SK-N-SH treated with all-trans-retinoic acid at 6 μM for 48 hours (cell line): ENCODE results near the gene HS3ST5.

Source experiments
- ATAC-seq: fragments of 200-7000 bp; cut with Tn5 transposase; 3 replicates; pipeline ENCODE4 v1.9.1; 2020; ENCODE audit warnings: mild to moderate bottlenecking, moderate library complexity
- ARNTL ChIP-seq: fragments of 450-650 bp; formaldehyde crosslinking; IDR thresholded peaks from 2 replicates; pipeline ENCODE4 v1.5.0; 2020; ENCODE audit warnings: low read depth, mild to moderate bottlenecking, moderate library complexity, borderline replicate concordance
- BACH2 ChIP-seq: fragments of 250-450 bp; sonication (Bioruptor Pico); IDR thresholded peaks from 2 replicates; pipeline ENCODE4 v1.9.0; 2021; ENCODE audit warnings: mild to moderate bottlenecking, borderline replicate concordance
- CSDC2 ChIP-seq: fragments of 250-450 bp; sonication (Bioruptor Pico); IDR thresholded peaks from 2 replicates; pipeline ENCODE4 v1.5.0; 2020; ENCODE audit warnings: mild to moderate bottlenecking, moderate library complexity
- CSRNP3 ChIP-seq: fragments of 250-450 bp; sonication (Bioruptor Pico); IDR thresholded peaks from 2 replicates; pipeline ENCODE4 v1.5.1; 2021; ENCODE audit warnings: mild to moderate bottlenecking, moderate library complexity
- ESRRG ChIP-seq: fragments of 250-450 bp; sonication (Bioruptor Pico); IDR thresholded peaks from 2 replicates; pipeline ENCODE4 v1.6.1; 2021; ENCODE audit warnings: mild to moderate bottlenecking
- GLIS3 ChIP-seq: fragments of 250-450 bp; sonication (Bioruptor Pico); IDR thresholded peaks from 2 replicates; pipeline ENCODE4 v1.5.0; 2020; ENCODE audit warnings: mild to moderate bottlenecking, moderate library complexity
- ISL1 ChIP-seq: fragments of 250-450 bp; sonication (Bioruptor Pico); IDR thresholded peaks from 2 replicates; pipeline ENCODE4 v2.1.2; 2022; ENCODE audit warnings: mild to moderate bottlenecking, moderate library complexity
- OSR1 ChIP-seq: fragments of 250-450 bp; sonication (Bioruptor Pico); IDR thresholded peaks from 2 replicates; pipeline ENCODE4 v1.8.0; 2022; ENCODE audit warnings: moderate library complexity, mild to moderate bottlenecking, inconsistent platforms
- PATZ1 ChIP-seq: fragments of 250-450 bp; sonication (Bioruptor Pico); IDR thresholded peaks from 2 replicates; pipeline ENCODE4 v1.8.0; 2020; ENCODE audit warnings: mild to moderate bottlenecking, moderate library complexity, borderline replicate concordance
- POU6F1 ChIP-seq: fragments of 250-450 bp; sonication (Bioruptor Pico); IDR thresholded peaks from 2 replicates; pipeline ENCODE4 v1.8.0; 2021; ENCODE audit warnings: low read depth, mild to moderate bottlenecking, moderate library complexity, borderline replicate concordance
- PPARA ChIP-seq: fragments of 250-450 bp; sonication (Bioruptor Pico); IDR thresholded peaks from 2 replicates; pipeline ENCODE4 v1.5.0; 2020; ENCODE audit warnings: mild to moderate bottlenecking, borderline replicate concordance
- RARB ChIP-seq: fragments of 250-450 bp; sonication (Bioruptor Pico); IDR thresholded peaks from 2 replicates; pipeline ENCODE4 v1.8.0; 2021; ENCODE audit warnings: mild to moderate bottlenecking, moderate library complexity
- SNAI2 ChIP-seq: fragments of 250-450 bp; sonication (Bioruptor Pico); IDR thresholded peaks from 2 replicates; pipeline ENCODE4 v1.5.0; 2020; ENCODE audit warnings: mild to moderate bottlenecking, moderate library complexity
- TOX ChIP-seq: fragments of 250-450 bp; sonication (Bioruptor Pico); IDR thresholded peaks from 2 replicates; pipeline ENCODE4 v1.8.0; 2021; ENCODE audit warnings: mild to moderate bottlenecking, moderate library complexity, borderline replicate concordance
- TSHZ2 ChIP-seq: fragments of 250-450 bp; sonication (Bioruptor Pico); IDR thresholded peaks from 2 replicates; pipeline ENCODE4 v1.5.0; 2020; ENCODE audit warnings: mild to moderate bottlenecking, moderate library complexity
- ZC3H10 ChIP-seq: fragments of 250-450 bp; sonication (Bioruptor Pico); IDR thresholded peaks from 2 replicates; pipeline ENCODE4 v1.5.1; 2021; ENCODE audit warnings: mild to moderate bottlenecking, moderate library complexity
- ZNF565 ChIP-seq: fragments of 450-650 bp; formaldehyde crosslinking; conservative IDR thresholded peaks from 2 replicates; pipeline ENCODE4 v1.5.0; 2020; ENCODE audit warnings: low read depth, mild to moderate bottlenecking, moderate library complexity
- ZNF70 ChIP-seq: fragments of 450-650 bp; formaldehyde crosslinking; IDR thresholded peaks from 2 replicates; pipeline ENCODE4 v1.5.0; 2020; ENCODE audit warnings: mild to moderate bottlenecking, moderate library complexity
- ZNF8 ChIP-seq: fragments of 450-650 bp; formaldehyde crosslinking; IDR thresholded peaks from 2 replicates; pipeline ENCODE4 v1.5.0; 2020; ENCODE audit warnings: mild to moderate bottlenecking, moderate library complexity

The HS3ST5 gene

GRCh38 chr6:114096561-114097172 lies 246.2 kb downstream of the HS3ST5 start (continued):
- TF ChIP-seq PATZ1 (CRISPR knock-in tag) (no peak), ESRRG (no peak), SNAI2 (CRISPR knock-in tag) (no peak), BACH2 (CRISPR knock-in tag) (no peak), OSR1 (CRISPR knock-in tag) (no peak), ZNF565 (no peak), ZNF8 (no peak), TSHZ2 (CRISPR knock-in tag) (no peak)

GRCh38 chr6:114092943-114093342 lies 249.9 kb downstream of the HS3ST5 start:
- no peak for TF ChIP-seq ZNF70 (CRISPR knock-in tag)
- TF ChIP-seq CSRNP3 (CRISPR knock-in tag) = no peak
- no peak for TF ChIP-seq ZNF8
- no peak for TF ChIP-seq ISL1 (CRISPR knock-in tag)
- TF ChIP-seq ARNTL (CRISPR knock-in tag) = no peak
- no peak for TF ChIP-seq POU6F1 (CRISPR knock-in tag)
- TF ChIP-seq TSHZ2 (CRISPR knock-in tag) = no peak
- TF ChIP-seq RARB = no peak
- TF ChIP-seq TOX (CRISPR knock-in tag) = no peak
- no peak for TF ChIP-seq PPARA (CRISPR knock-in tag)
- no peak for TF ChIP-seq ZC3H10 (CRISPR knock-in tag)
- TF ChIP-seq ESRRG = no peak
- no peak for TF ChIP-seq PATZ1 (CRISPR knock-in tag)
- no peak for TF ChIP-seq CSDC2
- no peak for TF ChIP-seq GLIS3 (CRISPR knock-in tag)
- no peak for TF ChIP-seq BACH2 (CRISPR knock-in tag)
- TF ChIP-seq SNAI2 (CRISPR knock-in tag) = no peak
- ATAC-seq = no peak
